ENCODE measurements around the gene TRANK1.
A peak's percentile ranks its signal among the peaks of the same experiment; 100 is the strongest.
"Not testable (repeated sequence)": the region's sequence is repeated elsewhere in the genome, so short reads cannot be mapped to it uniquely, and the experiment has no call there.

The TRANK1 gene

DNA sequence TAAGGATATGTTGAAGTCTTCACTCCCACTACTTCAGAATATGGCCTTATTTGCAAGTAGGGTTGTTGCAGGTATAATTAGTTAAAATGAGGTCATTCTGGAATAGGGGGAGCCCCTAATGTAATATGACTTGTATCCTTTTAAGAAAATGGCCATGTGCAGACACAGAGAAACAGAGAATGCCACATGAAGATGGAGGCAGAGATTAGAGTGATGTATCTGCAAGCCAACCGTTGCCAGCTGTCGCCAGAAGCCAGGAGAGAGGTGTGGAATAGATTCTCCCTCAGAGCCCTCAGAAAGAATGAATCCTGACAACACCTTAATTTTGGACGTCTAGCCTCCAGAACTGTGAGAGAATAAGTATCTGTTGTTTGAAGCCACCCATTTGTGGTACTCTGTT, 11.3 kb upstream of the TRANK1 start:
- DNase-seq, result no peak

DNA sequence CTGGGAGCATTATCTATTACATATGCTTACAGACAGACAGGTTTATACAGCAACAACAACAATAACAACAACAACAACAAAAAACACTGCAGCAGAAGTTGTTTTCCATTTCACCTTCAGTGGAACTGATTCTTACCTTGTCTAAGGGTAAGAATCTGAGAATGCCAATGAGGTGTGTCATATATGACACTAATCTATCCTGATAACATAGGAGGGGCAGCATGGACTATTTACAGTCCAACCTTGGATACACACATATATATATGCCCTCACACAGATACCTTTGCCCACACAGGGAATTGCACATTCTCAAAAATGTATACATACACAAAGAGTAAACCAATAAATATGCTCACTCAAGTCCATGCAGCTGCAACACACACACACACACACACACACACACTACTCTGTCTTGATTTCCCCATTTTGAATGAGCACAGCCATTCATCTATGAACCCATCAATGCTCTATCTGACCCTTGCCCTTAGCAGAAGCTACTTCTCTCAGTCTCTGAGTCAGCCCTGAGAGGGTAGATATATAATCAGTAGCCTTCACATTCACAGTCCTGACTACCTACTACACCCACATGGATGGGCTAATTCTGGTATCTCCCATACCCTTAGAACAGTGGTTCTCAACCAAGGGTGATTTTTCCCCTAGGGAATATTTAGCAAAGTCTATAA, 9.7 kb upstream of the TRANK1 start:
- DNase-seq, result no peak

DNA sequence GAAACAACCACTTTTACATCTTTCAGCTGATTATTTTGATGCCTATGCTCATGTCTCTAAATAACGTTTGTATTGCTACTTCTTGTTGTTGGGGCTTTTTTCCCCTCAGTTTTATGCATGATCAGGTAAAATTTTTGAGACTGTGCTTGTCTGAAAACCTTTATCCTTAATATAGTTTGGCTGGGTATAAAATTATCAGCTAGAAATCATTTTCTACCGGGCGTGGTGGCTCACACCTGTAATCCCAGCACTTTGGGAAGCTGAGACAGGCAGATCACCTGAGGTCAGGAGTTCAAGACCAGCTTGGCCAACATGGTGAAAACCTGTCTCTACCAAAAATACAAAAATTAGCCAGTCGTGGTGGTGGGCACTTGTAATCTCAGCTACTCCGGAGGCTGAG, 3.0 kb upstream of the TRANK1 start:
- DNase-seq, result not testable (repeated sequence)

- no peak for DNase-seq
Measured at GRCh38 chr3:36945333-36945980, 603 bp upstream of the TRANK1 start.

- DNase-seq, result peak; percentile 23
Measured at GRCh38 chr3:36944012-36944640, 728 bp downstream of the TRANK1 start.

DNA sequence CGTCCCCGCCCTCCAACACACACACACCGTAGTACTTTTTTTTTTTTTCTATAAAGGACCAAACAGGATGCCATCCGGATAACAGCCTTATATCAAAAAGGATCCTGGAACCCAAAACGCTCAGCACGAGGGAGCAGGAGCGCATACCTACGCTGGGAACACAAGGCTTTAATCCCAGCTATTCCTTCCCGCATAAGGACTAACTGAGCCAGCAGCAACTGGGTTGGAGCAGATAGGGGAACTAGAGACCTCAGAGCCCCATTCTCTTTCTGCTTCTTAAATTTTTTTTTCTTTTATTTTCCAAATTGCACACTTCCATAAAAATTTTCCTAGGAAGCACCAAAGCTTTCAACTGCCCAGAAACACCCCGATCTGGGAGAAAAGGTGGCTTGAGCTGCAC, 1.3 kb downstream of the TRANK1 start:
- no peak for DNase-seq

GRCh38 chr3:36942638-36943248, 2.1 kb downstream of the TRANK1 start:
- DNase-seq, result no peak

DNA sequence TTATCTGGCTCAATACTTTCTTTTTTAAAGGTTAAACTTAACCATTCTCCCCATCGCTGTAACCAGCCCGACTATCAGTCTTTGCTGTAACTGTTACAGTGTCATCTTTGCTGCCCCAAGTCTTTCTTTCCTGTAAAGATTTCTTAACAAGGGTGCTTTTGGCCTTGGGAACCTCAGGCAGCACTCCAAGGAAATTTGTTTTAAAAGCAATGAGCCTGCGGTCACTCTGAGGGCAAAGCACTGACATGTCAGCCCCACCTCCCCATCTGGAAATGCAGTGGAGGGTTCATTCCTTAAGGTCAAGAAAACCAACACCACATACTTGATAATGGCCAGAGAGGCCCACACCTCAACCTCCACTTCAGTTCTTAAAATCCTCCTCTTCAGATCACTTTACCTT, 3.2 kb downstream of the TRANK1 start:
- DNase-seq, result no peak

DNA sequence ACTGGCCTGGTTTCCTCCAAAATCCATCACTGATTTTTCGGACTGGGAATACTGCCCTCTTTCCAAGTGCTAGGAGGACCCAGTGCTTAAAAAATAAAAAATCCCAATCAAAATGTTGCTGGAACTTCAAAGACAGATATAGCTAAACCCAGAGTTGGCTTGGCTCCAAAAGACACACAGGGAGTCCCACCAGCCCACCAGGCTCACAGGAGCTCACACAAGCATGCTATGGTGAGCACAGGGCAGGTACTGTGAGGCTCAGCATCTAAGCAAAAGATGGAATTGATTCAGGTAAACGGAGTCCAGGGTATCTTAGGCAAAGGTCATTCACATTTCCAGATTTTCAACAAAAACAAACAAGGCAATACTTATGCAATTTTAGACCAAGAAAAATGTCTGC, 3.7 kb downstream of the TRANK1 start:
- DNase-seq, result no peak

DNA sequence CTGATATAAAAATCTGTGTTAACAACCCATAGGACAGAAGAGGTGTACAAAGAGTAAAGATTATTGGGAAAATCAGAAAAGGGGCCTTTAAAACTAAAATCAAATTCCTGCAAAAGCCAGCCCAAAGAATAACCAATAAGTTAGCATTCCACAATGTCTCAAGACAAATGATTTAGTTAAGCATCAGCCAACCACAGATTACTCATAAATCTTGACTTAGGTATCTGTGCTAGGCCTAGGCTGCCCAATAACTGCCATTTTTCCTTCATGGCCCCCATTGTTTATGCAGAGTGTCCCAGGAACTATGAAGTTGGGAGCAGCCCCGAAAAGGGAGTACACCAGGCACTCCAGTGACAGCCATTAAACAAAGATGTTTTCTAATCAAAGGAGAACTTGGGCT, 7.4 kb downstream of the TRANK1 start:
- no peak for DNase-seq

DNA sequence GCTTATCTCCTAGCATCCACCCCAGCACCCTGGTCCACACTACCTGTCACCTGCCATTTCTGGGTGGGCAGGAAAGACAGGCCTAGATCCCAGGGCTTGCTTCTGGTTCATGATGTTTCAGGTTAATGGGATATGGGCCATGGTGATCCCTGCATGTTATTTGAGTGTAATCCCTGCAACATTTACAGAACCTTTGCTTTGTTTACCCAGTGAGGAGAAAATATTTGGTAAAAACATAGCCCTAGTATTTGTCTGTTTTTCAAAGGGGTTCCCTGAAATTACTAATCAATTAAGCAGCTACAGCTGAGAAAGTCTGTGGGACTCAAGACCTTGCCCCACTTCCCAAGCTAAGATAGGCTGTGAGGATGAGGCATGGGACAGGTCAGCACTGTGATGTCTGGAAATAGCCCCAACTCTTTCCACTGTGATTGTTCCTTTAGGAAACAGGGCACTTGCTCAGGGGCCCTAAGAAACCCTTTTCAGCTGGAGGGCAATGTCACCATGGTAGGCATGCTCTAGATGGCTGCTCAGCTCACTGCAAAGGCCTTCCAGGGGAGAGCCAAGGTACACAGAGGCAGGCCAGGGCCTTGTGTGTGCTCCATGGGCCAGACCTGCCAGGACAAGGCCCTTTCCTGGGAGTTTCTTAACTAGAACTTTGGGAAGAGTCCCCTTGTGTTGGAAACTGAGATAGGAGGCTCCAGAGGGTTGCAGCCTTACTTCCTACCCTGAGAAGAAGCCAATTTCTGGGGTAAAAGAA, 11.1 kb downstream of the TRANK1 start:
- no peak for DNase-seq

- DNase-seq, result not testable (repeated sequence)
Measured at GRCh38 chr3:36931424-36931823, 13.4 kb downstream of the TRANK1 start.

GRCh38 chr3:36928220-36928619, 16.6 kb downstream of the TRANK1 start:
- no peak for DNase-seq

DNA sequence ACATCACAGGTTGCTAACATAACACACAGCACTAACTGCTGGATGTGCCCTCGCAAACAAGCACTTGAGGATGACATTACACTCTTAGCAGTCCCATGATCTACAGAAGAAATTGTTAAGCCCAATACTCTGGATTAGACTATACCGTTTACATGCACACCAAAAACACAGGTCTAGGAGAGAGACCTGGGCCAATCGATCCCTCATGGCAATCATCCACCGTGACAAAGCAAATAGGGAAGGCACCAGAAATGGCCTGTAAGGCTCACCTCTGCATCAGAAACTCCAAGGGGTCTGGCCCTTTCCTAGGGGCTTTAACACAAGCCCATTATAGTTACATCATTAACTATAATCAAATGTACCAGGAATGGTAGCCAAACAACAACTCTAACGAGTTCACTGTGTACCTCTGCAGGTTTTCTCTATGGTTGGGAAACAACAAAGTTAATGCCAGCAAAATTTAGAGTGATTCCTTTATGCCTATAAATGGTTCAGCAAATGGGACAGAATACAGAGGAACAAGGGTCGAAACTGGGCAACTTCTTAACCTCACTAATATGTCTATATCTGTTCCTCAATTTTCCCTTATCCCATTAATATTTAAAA, 18.5 kb downstream of the TRANK1 start:
- no peak for DNase-seq

- DNase-seq, result no peak
Measured at GRCh38 chr3:36924744-36925521, 19.9 kb downstream of the TRANK1 start.

- no peak for DNase-seq
Measured at GRCh38 chr3:36923981-36924743, 20.7 kb downstream of the TRANK1 start.

DNA sequence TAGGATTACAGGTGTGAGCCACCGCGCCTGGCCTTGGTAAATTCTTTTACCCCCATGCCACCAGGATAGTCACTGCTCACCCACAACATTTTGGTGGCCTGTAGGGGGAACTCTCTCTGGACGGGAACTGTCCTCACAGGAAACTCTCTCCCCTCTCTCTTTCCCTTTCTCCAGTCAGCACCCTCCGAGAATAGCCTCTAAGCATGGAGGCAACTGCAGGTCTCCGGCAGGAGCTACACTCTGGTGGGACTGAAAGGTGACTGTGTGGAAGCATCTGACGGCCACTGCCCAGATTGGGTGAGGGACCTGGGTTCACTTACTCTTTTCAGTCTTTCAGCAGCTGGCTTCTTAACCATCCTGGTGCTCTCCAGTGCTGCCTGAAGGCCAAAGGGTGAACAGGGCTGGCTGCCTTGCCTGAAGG, 21.3 kb downstream of the TRANK1 start:
- no peak for DNase-seq

GRCh38 chr3:36920884-36921567, 23.8 kb downstream of the TRANK1 start:
- no peak for DNase-seq

DNA sequence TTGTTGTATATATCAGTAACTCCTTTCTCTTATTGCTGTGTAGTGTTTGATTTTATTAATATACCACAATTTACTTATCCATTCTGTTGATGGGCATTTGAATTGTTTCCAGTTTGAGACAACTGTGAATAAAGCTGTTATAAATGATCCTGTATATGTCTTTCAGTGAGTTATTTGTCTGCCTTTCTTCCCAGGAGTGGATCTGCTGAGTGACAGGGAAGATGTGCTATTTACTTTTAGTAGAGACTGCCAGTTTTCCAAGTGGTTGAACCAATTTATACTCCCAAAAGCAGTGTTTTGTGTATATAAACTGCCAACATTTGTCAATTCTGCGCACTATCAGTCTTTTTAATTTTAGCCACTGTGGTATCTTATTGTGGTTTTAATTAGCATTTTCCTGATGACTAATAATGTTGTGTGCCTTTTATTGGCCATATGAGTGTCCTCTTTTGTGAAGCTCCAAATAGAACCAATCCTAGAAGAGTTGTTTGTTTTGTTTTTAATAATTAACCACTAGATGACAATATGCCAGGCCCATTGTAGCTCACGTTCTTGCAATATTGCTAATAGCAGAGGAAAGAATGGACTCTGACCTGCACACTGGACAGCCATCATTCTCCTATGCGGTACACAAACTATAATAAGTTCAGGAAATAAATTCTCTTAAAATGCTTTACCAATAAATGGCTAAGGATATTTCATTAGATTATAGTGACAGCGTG, 25.3 kb downstream of the TRANK1 start:
- DNase-seq, result no peak

GRCh38 chr3:36918050-36918449, 26.8 kb downstream of the TRANK1 start:
- DNase-seq, result no peak

Data from T1000 (cell line).